B cell (primary cell): ENCODE measurements around the gene HOXB6. TPM values are rescaled to one million over a fixed set of nuclear protein-coding genes. Genes with fewer than 3 reads are reported as not detected.

Source experiments
- ATAC-seq: fragments of 200-7000 bp; cut with Tn5 transposase; one replicate; pipeline ENCODE4 v1.10.0; 2021; ENCODE audit warnings: low read depth, mild to moderate bottlenecking, moderate number of reproducible peaks, moderate library complexity
- CTCF ChIA-PET: fragments of 350-600 bp; sonication (Branson Sonifier 250); formaldehyde crosslinking; loops from one replicate; lab custom pipeline; 2021; ENCODE audit warnings: antibody characterized with exemption, inconsistent platforms; lab: Charles Lee
- POLR2A ChIA-PET: fragments of 350-600 bp; sonication (Branson Sonifier 250); formaldehyde crosslinking; loops from one replicate; lab custom pipeline; 2021; ENCODE audit warnings: antibody characterized with exemption; lab: Charles Lee
- DNase-seq: peaks from one replicate; pipeline ENCODE4 v3.0.0; 2013
- H2AFZ ChIP-seq: 2 replicates; pipeline ENCODE4 v1.6.1; 2012; ENCODE audit warnings: mild to moderate bottlenecking, low read depth, low read length; ENCODE audit not compliant: insufficient read depth, poor library complexity, severe bottlenecking
- H3K27ac ChIP-seq, 2 donors: 1 replicate in 1 of 2; 2 replicates in 1 of 2; pipeline ENCODE4 v1.5.1; 2012 to 2013; ENCODE audit warnings: low read length in 2 of 2, mild to moderate bottlenecking in 2 of 2, moderate library complexity in 1 of 2
- H3K27me3 ChIP-seq, 4 experiments: fragments of 200-600 bp in 1 of 4; sonication (generic) in 1 of 4; replicated peaks in 1 of 4; 1 replicate in 2 of 4; 2 replicates in 2 of 4; pipeline versions ENCODE4 v1.6.1 to v1.7.0; 2013 to 2016; ENCODE audit warnings: low read length in 3 of 4, mild to moderate bottlenecking in 2 of 4, mixed read lengths in 1 of 4, moderate library complexity in 1 of 4; ENCODE audit not compliant: insufficient read depth in 4 of 4, control insufficient read depth in 3 of 4; ENCODE audit errors: control extremely low read depth in 1 of 4
- H3K36me3 ChIP-seq, 2 experiments: replicated peaks in 1 of 2; 1 replicate in 1 of 2; 2 replicates in 1 of 2; pipeline versions ENCODE4 v1.6.1 to v1.7.1; 2013; ENCODE audit warnings: low read length in 1 of 2; ENCODE audit not compliant: insufficient read depth in 2 of 2, control insufficient read depth in 1 of 2; ENCODE audit errors: control extremely low read depth in 1 of 2, extremely low read depth in 1 of 2
- H3K4me1 ChIP-seq, 2 donors: fragments of 200-600 bp in 1 of 2; sonication (generic) in 1 of 2; 1 replicate in 1 of 2; 2 replicates in 1 of 2; pipeline versions ENCODE4 v1.5.1 to v1.6.1; 2013 to 2017; ENCODE audit warnings: low read length in 2 of 2; ENCODE audit not compliant: control insufficient read depth in 2 of 2, insufficient read depth in 2 of 2
- H3K4me2 ChIP-seq: replicated peaks from 2 replicates; pipeline ENCODE3; 2012; ENCODE audit warnings: mild to moderate bottlenecking, low read depth, low read length; ENCODE audit not compliant: poor library complexity, severe bottlenecking
- H3K4me3 ChIP-seq, 5 experiments: fragments of 200-600 bp in 1 of 5; sonication (generic) in 1 of 5; 1 replicate in 3 of 5; 2 replicates in 2 of 5; pipeline versions ENCODE4 v1.5.1 to v1.7.0; 2011 to 2016; ENCODE audit warnings: low read length in 4 of 5, mild to moderate bottlenecking in 4 of 5, low read depth in 2 of 5, control low read depth in 1 of 5, moderate library complexity in 1 of 5; ENCODE audit not compliant: insufficient read depth in 1 of 5; ENCODE audit errors: control extremely low read depth in 1 of 5, extremely low read depth in 1 of 5
- H3K79me2 ChIP-seq: fragments of 200-600 bp; sonication (generic); one replicate; pipeline ENCODE4 v1.6.0; 2016; ENCODE audit warnings: low read length; ENCODE audit not compliant: control insufficient read depth, insufficient read depth
- H3K9ac ChIP-seq: fragments of 200-600 bp; sonication (generic); 2 replicates; pipeline ENCODE4 v1.6.1; 2017; ENCODE audit warnings: mild to moderate bottlenecking, low read length, moderate library complexity
- H3K9me3 ChIP-seq, 3 donors: one replicate each; pipeline versions ENCODE4 v1.6.1 to v1.7.1; 2013; ENCODE audit warnings: low read length in 2 of 3; ENCODE audit not compliant: control insufficient read depth in 2 of 3, insufficient read depth in 1 of 3; ENCODE audit errors: control extremely low read depth in 1 of 3
- H4K20me1 ChIP-seq: 2 replicates; pipeline ENCODE4 v1.6.0; 2012; ENCODE audit warnings: mild to moderate bottlenecking, low read length; ENCODE audit not compliant: insufficient read depth, control insufficient read depth, poor library complexity, severe bottlenecking
- H3K27ac Mint-ChIP-seq: one replicate; pipeline ENCODE4 v1.8.0; 2021; ENCODE audit warnings: mixed read lengths
- H3K27me3 Mint-ChIP-seq: one replicate; pipeline ENCODE4 v1.8.0; 2021; ENCODE audit warnings: mixed read lengths
- H3K4me1 Mint-ChIP-seq: one replicate; pipeline ENCODE4 v1.8.0; 2021; ENCODE audit warnings: mixed read lengths
- H3K4me3 Mint-ChIP-seq: one replicate; pipeline ENCODE4 v1.8.0; 2021; ENCODE audit warnings: mixed read lengths
- H3K9me3 Mint-ChIP-seq: one replicate; pipeline ENCODE4 v1.8.0; 2022; ENCODE audit warnings: mixed read lengths; ENCODE audit not compliant: insufficient read depth
- CTCF ChIP-seq: fragments of 200-600 bp; IDR thresholded peaks from one replicate; pipeline ENCODE4 v1.8.0; 2022; ENCODE audit warnings: antibody characterized with exemption, mild to moderate bottlenecking
- EZH2 ChIP-seq: IDR thresholded peaks from 2 replicates; pipeline ENCODE4 v1.6.1; 2012; ENCODE audit warnings: borderline replicate concordance, low read depth, mild to moderate bottlenecking, moderate library complexity, low read length; ENCODE audit not compliant: insufficient read depth, poor library complexity, severe bottlenecking
- WGBS: methylation state at CpG from one replicate; pipeline ENCODE4 v1.1.5; 2013; ENCODE audit warnings: missing lambda C conversion rate; ENCODE audit not compliant: insufficient coverage; 5-methylcytosine and 5-hydroxymethylcytosine counted together
- intact Hi-C: fragments of 100-400 bp; cut with micrococcal nuclease; formaldehyde crosslinking; loops from one replicate; pipeline ENCODE4 v1.10.0; 2022
- polyA plus RNA-seq: library from polyadenylated mRNA; depleted of rRNA; stranded (reverse); fragments of >200 nt; gene quantifications from 2 replicates; pipeline ENCODE4 v1.2.3, GENCODE V29; 2012
- total RNA-seq, 2 donors: library from RNA; stranded (reverse); fragments of 120-200 nt in 1 of 2; gene quantifications; 1 replicate in 1 of 2; 2 replicates in 1 of 2; pipeline versions ENCODE4 v1.2.3 to v1.2.4, GENCODE V29; 2013 to 2022

HOXB6 gene
- total and polyA plus RNA-seq, 2 donors (not counting 1 experiment from before 2014, with no cell fraction given): 0.10 TPM; not detected in 1

GRCh38 chr17:48636177-48637018 lies 31.6 kb upstream of the HOXB6 start:
- ATAC-seq: peak; percentile 62
- CTCF ChIA-PET: interaction anchor here (0.7 to 2.4 kb wide), 11 partner anchors 10 to 794 kb away, joined by 3 to 9 read pairs (median 5); partner anchors contain the start of gene HOXB9
- Histone ChIP-seq H2AFZ (peak overlapping the region; percentile 36), H3K27ac (no peak overlapping the region), H3K27me3 (peaks cover 0 to 86% (median 55%) of the 10 kb centered on the region in 4 experiments), H3K4me1 (peaks cover 20 to 38% of the 10 kb centered on the region in 2 donors), H3K9ac (no peak overlapping the region), H3K9me3 (peaks cover 0 to 16% (median 0%) of the 10 kb centered on the region in 3 donors), H3K4me3 (no peak overlapping the region), H3K36me3 (no peaks in the 10 kb centered on the region), H3K79me2 (no peaks in the 10 kb centered on the region), H3K4me2 (peak overlapping the region; percentile 54), H4K20me1 (no peaks in the 10 kb centered on the region)
- no peak overlapping the region for H3K4me3 Mint-ChIP-seq
- DNase-seq: peak; percentile 66
- H3K4me1 Mint-ChIP-seq: peaks cover 15% of the 10 kb centered on the region
- peaks cover 84% of the 10 kb centered on the region for H3K27me3 Mint-ChIP-seq
- POLR2A ChIA-PET: interaction anchor here (0.6 kb wide), 1 partner anchor 26 kb away, joined by 4 read pairs; no protein-coding TSS in a partner anchor
- TF ChIP-seq EZH2 (peak; percentile 31), CTCF (peak; percentile 74)
- intact Hi-C loops: no loop called here
- WGBS: 3% methylated on average over 35 of the region's 39 CpGs
- H3K9me3 Mint-ChIP-seq: no peaks in the 10 kb centered on the region
- H3K27ac Mint-ChIP-seq: no peak overlapping the region
